ENCODE data around the gene UGT2A3.

GRCh38 chr4:68997040-68997439 lies 45.4 kb upstream of the UGT2A3 start:
- TF ChIP-seq POLR2A (IDR thresholded peaks at IDR 0.05), result no peak
- no peak for TF ChIP-seq CTCF (IDR thresholded peaks at IDR 0.05 in 4 of 5, conservative IDR thresholded peaks at IDR 0.05 in 1 of 5)

Data from gastrocnemius medialis (tissue), 4 donors.